GM21576 (cell line): ENCODE results near the gene TM7SF3.
"Not testable (repeated sequence)": the region's sequence is repeated elsewhere in the genome, so short reads cannot be mapped to it uniquely, and the experiment has no call there.

Experiments used
- ATAC-seq: cut with Tn5 transposase; IDR thresholded peaks from one replicate; pipeline ENCODE4 v1.9.1; 2021; ENCODE audit warnings: mild to moderate bottlenecking, moderate library complexity; ENCODE audit not compliant: unreplicated experiment

Gene TM7SF3

GRCh38 chr12:27014085-27014858 is at the start of gene TM7SF3:
TM7SF3 (minus strand) TSS chr12:27014384; CDS start chr12:27014168, 216 bp downstream.
- ATAC-seq = peak; percentile 80

- no peak for ATAC-seq
Observed at GRCh38 chr12:27063250-27063851, 49.2 kb upstream of the TM7SF3 start.

GRCh38 chr12:27061317-27061716 is 47.1 kb upstream of the TM7SF3 start:
- ATAC-seq = no peak

- no peak for ATAC-seq
Observed at GRCh38 chr12:27060740-27061139, 46.6 kb upstream of the TM7SF3 start.

- no peak for ATAC-seq
Observed at GRCh38 chr12:27057543-27057942, 43.4 kb upstream of the TM7SF3 start.

GRCh38 chr12:27055966-27056365 is 41.8 kb upstream of the TM7SF3 start:
- no peak for ATAC-seq

GRCh38 chr12:27052742-27053141 is 38.6 kb upstream of the TM7SF3 start:
- no peak for ATAC-seq

GRCh38 chr12:27052176-27052575 is 38.0 kb upstream of the TM7SF3 start:
- no peak for ATAC-seq

- ATAC-seq = no peak
Observed at GRCh38 chr12:27048822-27049752, 34.9 kb upstream of the TM7SF3 start.

- ATAC-seq = not testable (repeated sequence)
Observed at GRCh38 chr12:27042018-27042417, 27.8 kb upstream of the TM7SF3 start.

GRCh38 chr12:27040637-27041036 is 26.5 kb upstream of the TM7SF3 start:
- ATAC-seq = not testable (repeated sequence)

GRCh38 chr12:27034607-27035293 is 20.6 kb upstream of the TM7SF3 start:
- no peak for ATAC-seq

GRCh38 chr12:27032679-27033078 is 18.5 kb upstream of the TM7SF3 start:
- ATAC-seq = no peak

GRCh38 chr12:27031531-27031930 is 17.3 kb upstream of the TM7SF3 start:
- no peak for ATAC-seq

GRCh38 chr12:27026257-27026656 is 12.1 kb upstream of the TM7SF3 start:
- no peak for ATAC-seq

- no peak for ATAC-seq
Observed at GRCh38 chr12:27025116-27025515, 10.9 kb upstream of the TM7SF3 start.

GRCh38 chr12:27024291-27024690 is 10.1 kb upstream of the TM7SF3 start:
- no peak for ATAC-seq

GRCh38 chr12:27020761-27021160 is 6.6 kb upstream of the TM7SF3 start:
- ATAC-seq = no peak

GRCh38 chr12:27018037-27018436 is 3.9 kb upstream of the TM7SF3 start:
- no peak for ATAC-seq

- not testable (repeated sequence) for ATAC-seq
Observed at GRCh38 chr12:27017163-27017823, 3.1 kb upstream of the TM7SF3 start.
